ENCODE results near the gene ZFYVE28.

DNA sequence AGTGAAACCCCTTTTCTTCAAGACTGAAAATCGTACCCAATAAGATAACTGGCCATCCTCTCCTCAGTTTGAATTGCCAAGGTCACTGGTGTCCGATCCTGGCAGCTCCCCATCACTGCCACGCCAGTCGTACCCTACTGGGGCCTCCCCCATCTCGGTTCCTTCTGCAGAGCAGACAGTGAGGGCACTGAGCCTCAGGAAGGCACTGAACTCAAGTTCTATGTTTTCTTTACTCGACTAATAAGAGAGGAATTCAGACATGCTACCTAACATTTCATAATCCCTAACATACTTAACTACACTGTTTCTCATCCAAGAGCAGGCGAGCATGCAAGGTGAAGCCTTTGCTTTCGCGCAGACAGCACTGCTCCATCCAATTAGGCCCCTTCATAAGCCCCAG is 23.4 kb downstream of the ZFYVE28 start:
- TF ChIP-seq, protein P1, sequence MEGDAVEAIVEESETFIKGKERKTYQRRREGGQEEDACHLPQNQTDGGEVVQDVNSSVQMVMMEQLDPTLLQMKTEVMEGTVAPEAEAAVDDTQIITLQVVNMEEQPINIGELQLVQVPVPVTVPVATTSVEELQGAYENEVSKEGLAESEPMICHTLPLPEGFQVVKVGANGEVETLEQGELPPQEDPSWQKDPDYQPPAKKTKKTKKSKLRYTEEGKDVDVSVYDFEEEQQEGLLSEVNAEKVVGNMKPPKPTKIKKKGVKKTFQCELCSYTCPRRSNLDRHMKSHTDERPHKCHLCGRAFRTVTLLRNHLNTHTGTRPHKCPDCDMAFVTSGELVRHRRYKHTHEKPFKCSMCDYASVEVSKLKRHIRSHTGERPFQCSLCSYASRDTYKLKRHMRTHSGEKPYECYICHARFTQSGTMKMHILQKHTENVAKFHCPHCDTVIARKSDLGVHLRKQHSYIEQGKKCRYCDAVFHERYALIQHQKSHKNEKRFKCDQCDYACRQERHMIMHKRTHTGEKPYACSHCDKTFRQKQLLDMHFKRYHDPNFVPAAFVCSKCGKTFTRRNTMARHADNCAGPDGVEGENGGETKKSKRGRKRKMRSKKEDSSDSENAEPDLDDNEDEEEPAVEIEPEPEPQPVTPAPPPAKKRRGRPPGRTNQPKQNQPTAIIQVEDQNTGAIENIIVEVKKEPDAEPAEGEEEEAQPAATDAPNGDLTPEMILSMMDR (IDR thresholded peaks at IDR 0.05; ENCODE audit: low read depth, low read length, poor library complexity, severe bottlenecking), result no peak
- TF ChIP-seq EZH2phosphoT487 (IDR thresholded peaks at IDR 0.05; ENCODE audit: borderline replicate concordance, low read length), result no peak
